NCI-H2171 (cell line): ENCODE results near the gene PAH.

Experiments
- DNase-seq: peaks from one replicate; lab custom pipeline; 2025; lab: John Stamatoyannopoulos, UW

Gene PAH

DNA sequence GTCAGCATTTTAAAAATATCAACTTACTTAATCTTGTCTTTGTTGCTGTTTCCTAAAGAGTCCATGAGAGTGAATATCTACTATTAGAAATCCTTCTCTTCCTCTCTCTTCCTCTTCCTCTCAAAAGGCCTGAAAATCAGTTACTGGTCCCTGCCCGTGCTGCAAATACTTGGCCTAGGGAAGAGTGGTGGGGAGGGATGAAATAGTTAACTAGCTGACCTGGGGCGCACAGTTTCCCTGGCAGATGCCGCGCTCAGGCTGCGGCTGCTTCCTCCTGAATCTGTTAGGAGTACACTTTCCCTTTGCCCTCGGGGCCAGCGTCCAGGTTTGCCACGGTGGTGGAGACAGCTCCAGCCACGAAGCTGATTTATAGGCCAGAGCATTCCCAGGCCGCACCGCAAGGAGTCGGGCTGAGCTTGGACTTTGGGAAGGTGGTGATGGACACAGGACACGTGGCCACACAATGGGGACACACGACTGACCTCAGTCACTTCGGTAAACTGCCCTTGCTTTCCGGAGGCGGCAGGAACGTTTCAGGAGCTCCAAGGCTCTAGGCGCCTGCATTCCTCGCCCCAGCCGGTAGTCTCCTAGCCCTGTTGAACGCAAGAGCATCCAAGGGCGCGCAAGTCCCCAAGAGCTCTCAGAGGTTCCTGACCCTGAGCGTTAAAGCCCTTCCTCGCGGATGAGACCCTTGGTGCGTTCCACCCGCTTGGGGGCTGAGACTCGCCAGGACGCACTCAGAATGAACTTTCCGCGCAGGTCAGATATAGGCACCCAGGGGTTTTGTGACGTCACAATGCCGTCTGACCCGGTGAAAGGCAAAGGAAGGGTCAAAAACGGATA lies 33.3 kb upstream of the PAH start:
- no peak for DNase-seq

DNA sequence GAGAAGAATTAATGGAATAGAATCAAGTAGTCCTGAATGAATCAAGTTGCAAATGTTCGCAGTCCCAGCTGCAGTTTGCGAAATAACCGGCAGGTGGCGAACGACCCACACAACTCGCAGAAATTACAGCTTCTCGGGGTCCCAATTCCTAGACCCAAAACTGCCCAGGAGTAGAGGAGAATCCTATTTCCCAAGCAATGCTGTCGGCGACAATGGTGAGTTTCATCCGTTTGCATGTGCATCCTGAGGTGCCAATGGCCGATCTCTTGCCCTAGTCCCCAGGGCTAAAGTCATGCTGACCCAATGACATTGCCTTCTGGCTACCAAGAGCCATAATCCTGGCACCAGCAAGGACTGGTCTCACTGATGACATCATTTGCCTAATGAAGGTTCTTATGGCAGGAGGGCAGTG lies 31.9 kb upstream of the PAH start:
- peak; percentile 10 for DNase-seq

DNA sequence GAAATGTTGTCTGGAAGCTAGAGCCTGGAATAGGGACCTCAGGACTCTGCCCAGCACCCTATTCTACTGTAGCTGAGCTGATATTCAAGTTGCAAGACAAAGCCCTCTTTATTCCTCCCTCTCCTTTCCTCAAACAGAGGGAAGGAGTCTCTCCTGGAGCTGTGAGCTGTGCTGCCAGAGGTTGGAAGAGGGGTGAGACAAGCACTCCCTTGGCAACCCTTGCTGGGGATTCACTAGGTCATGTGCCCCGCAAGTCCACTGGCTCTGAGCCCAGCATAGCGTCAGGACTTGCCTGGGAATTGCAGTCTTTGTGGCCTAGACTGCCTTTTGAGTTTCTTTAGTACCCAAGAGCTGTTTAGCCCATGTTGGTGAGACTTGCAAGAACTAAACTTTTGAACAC lies 29.0 kb upstream of the PAH start:
- no peak for DNase-seq

DNA sequence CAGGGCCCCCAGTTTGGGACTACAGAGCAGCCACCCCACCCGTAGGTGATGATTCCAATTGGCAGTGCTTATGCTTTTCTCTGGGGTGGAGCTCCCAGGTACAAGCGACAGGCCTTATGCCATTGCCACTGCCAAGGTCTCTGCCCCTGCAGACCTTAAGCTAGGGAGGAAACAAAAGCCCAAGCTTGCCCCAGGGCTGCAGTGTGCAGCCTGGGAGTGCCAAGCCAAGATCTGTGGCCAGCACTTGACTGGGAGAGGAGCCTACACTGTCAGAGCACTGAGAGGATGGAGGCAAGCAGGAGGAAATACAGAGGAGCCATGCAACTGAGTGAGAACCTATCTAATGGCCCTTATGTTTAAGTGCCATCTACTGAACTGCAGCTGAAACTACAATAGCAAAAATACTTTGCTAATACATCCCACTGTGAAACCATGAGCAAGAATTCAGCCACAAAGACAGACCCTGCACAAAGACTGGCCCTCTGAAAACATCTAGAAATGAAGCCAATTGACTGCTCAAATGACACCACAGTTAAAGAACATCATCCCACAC lies 22.7 kb upstream of the PAH start:
- DNase-seq: no peak

DNA sequence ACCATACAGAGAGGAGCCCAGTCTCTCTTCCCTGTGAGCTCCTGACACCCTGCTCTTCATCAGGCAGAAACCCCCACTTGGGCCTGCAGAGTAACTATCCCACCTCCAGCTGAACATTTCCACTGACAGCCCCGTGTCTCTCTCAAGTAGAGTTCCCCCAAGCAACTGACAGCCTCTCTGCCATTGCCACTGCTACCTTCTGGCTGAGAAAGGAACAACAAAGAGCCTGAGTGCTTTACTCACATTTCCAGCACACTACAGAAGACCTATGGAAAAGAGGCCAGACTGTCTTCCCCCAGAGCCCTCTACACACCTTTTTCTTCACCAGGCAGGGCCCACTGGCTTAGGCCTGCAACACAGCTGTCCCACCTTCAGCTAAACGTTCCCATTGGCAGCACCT lies 22.0 kb upstream of the PAH start:
- no peak for DNase-seq

DNA sequence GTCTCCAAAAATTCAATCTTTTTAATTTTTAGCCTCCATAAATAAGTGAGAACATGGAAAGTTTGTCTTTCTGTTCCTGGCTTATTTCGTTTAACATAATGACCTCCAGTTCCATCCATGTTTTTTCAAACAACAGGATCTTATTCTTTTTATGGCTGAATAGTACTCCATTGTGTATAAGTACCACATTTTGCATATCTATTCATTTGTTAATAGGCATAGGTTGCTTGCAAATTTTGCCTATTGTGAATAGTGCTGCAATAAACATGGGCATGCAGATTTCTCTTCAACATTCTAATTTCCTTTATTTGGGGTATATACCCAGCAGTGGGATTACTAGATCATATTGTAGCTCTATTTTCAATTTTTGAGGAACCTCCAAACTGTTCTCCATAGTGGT lies 16.1 kb upstream of the PAH start:
- no peak for DNase-seq

DNA sequence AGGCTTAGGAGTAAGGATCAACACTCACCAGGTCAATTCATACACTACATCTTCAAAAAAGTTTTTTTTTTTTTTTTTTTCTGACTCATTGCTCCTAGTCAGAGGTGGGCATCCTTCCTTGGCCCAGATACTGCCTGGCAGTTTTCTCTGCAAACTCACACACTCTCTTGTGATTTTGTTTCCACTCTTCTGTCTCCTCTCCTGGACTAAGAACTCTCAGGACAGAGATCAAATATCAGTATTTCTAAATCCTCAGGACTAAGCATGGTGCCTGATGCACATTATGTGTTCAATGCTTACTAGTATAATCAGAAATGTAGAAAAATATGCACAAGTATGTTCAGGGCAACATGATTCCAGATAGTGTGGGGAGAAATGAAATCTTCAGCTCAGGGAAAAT lies 10.2 kb upstream of the PAH start:
- no peak for DNase-seq

DNA sequence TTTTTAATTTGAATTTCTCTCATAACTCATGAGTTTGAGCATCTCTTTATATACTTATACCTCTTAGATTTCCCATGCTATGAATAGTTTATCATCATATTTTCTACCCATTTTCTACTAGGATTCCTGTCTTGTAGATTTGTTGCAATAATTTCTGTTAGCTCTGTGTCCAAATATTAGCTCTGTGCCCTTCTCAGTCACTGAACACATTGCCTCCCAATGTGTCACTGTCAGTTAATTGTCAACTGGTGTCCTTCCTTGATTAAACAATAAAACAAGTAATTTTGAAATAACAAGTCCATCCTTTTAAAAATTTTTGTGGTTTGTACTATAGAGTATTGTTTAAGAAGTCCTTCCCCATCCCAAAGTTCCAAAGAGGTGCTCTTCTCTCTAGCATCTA lies 4.2 kb upstream of the PAH start:
- no peak for DNase-seq

DNA sequence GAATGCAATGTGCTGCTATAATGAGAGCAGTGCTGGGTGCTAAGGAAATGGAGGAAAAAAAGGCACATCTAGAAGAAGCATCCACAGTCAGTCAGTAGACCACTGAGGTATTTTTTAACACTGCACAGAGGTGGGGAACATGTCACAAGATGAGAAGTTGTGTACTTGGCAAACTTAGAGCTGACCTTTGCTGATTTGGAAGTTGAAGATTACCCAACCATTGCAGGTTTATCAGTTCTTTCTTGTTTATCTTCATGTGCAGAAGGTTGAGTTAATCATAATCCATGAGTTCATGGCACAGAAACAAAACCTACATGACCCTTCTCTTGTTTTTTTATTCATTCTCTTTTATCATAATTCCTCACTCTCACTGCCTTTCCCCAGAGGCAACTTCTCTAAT lies 3.2 kb upstream of the PAH start:
- no peak for DNase-seq

DNA sequence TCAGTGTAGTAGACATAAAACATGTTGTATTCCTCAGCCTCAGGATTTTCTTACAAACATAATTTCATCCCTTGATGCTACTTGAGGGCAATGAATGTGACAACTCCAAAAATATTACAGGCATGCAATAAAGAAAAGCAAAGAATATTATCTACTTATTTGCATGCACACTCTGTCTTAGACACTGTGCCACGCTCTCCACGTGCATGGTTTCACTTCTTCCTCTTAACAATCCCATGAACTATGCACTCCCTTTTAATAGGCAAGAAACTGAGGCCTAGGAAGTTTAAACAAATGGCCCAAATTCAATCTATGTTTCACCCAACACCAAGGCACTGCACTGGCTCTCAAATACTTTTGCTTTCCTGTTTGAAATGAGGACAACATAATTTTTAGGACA lies 1.8 kb upstream of the PAH start:
- no peak for DNase-seq

DNA sequence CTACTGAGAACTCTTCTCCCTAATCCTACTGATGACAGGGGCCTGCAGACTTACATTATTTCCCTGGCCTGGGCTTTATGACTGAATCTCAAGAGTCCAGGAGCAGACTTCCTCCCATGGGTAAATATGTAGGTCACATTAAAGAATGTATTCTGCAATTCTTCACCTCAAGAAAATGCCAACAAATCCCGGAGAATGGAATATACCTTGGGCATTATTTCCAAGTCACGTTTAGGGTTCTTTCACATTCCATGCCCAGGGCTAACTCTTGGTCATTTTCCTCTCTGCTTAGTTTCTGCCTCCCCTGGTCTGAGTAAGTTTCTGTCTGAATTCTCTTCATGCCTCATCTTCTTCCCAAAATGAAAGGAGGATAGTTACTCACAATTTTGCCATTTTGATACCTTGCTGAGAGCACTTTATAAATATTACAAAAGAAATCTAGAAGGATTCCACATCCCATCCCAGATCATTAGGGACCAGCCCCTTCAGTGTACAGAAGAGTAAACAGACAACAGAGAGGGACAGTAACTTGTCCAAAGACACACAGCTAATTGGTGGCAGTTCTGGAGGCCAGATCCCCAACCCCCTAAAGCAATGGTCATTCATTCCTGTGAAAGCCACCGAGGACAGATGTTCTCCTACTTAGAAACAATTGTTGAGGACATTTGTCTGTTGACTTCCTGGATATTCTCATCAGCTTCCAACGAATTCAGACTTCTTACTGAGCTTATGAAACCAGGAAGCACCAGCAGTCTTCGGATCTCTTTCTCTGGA lies 605 bp downstream of the PAH start:
- DNase-seq: no peak

DNA sequence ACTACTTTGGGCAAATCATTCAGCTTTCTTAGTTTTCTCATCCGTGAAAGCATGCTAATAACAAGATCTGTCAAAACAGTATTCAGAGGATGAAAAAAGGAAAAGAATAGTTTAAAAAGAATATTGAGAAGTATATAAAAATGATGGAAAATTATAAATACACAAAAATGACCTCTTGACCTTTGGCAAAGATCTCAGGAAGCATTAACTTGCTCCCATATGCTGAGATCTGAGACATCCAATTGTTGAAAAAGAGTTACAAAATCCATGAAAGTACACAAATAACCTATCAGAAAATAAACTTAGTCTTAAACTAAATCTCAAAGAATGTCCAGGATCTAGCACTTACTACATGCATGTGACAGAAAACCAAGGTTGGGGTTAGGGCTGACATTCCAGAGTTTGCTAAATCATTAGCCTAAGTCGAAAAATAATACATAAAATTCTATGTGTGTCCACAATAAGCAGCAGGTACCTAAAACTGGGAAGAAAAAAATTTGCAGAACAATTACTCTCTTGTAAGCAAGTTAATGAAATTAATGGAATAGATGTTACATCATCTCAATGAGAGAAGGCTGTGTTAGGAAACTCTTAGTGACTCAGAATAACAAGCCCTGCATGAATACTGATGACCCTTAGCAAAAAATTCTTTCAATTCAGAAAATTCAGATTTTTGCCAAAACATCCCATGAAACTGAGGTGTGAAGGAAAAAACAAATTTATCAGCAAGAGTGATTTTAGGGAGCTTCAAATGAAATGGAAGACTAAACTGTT lies 3.4 kb downstream of the PAH start:
- DNase-seq: no peak

DNA sequence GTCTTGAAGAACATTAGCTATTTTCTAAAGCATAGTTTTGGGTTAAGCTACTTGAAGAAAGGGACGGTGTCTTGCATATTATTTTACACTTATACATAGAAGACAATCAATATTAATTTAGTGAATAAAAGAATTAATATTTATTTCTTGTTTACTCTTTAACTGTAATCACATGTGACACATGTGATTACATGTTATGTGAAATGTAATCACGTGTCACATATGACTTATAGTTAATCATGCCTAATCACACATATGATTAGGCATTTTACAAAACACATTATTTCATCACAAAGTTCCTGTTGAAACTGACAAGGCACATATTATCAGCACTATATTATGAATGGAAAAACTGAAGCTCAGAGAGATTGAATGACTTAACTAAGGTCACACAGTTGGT lies 4.8 kb downstream of the PAH start:
- DNase-seq: no peak

DNA sequence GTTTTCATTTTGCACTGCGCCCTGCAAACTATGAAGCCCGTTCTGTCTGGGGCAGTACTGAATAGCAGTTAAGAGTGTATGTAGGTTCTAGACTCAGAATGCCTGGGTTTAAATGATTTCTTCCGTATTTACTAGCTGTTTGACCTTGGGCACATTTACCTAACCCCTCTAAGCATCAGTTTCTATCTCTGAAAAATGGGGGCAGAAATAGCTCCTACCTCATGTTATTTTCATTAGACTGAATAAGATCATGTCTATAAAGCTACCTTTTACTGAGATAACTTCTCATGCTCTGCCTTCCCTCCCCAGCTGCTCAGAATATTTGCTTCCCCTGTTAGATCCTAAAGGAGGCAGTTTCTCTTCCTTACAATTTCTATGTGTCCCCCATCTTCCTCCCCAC lies 5.7 kb downstream of the PAH start:
- no peak for DNase-seq

DNA sequence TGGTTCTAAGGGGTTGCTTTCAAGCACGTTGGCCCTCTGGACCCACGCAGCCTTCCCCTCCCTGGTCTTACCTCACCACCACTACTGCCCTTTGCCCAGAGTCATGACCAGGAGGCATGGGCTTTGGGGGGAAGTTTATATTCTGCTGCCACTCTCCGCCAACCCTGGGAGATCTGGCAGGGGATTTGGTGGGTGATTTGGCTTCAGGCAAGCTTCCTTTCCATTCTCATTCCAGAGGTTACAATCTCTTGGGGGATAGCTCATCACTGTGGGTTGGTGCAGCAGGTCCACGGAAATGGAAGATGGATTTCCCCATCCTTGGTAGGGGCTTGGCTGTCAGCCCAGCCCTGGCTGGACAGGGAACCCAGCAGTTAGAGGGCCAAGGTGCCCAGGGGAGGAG lies 6.3 kb downstream of the PAH start:
- no peak for DNase-seq

DNA sequence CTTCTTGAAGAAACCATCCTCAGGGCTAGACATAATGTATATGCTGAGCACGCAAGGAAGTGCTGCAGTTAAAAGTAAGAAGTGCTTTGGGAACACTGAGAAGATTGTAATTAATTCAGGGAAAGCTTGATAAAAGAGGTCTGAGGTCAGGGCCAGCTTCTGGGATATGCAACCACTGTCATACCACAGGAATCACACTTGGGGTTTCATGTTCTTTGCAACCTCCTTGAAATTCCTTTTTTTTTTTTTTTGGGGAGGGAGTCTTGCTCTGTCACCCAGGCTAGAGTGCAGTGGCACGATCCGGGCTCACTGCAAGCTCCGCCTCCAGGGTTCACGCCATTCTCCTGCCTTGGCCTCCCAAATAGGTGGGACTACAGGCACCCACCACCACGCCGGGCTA lies 6.9 kb downstream of the PAH start:
- no peak for DNase-seq

DNA sequence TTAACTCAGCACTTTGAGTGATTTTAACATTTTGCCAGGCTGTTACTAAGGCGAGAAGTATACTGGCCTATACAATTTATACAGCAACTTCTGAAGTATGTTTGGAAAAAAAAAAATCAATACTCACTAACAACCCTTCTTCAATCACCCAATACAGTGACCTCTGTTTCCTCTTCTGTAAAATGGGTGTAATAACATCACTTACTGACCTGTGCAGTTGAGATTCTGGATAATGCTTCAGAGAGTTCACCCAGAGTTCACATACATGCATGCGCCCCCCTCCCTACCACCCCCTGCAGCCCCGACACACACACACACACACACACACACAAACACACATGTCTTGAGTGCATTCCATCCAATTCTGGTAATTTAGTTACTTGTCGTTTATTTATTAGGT lies 9.1 kb downstream of the PAH start:
- DNase-seq: no peak

DNA sequence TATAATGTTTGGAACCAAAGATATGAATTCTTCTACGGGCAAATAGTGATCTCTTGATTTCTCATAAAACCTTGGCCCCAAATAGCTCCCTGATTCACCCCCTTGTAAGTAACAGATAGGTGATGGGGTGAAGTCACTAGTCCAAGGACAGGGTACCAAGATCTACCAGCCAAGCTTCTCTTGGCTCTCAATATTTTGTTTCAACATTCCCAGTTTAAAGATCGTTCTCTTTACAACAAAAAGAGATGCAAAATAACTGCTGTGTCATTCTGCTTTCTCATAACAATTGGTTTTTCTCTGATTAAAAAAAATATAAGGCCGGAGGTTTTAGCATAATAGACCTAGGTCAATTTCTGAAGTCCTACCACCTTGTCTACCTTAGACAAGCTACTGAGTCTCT lies 11.8 kb downstream of the PAH start:
- DNase-seq: no peak

DNA sequence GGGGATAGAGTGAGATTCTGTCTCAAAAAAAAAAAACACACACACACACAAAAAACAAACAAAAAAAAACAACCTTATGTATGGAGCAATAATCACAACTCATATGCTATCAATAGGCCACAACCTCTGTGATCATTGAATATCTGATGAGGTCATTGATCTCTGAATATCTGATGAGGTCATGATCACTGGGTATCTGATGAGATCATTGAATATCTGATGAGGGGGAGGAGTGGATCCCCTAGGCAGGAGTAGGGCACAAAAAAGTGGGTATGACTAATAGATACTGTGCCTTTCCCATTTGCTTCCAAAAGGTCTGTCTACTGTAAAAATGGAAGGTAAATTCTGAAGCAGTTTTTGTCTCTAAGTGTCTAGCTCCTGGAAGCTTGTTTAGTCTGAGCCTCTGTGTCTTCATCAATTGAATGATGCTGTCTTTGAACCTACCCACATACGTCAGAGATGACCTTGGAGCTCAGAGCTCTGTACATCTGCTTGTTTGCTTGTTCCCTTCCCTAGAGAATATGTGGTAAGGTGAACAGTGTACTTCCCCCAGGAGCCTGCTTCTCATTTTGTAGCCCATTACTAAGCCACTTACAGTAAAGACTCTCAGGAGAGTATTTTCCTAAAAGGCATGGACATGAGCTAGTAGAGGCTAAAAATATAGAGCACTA lies 13.6 kb downstream of the PAH start:
- peak; percentile 45 for DNase-seq

DNA sequence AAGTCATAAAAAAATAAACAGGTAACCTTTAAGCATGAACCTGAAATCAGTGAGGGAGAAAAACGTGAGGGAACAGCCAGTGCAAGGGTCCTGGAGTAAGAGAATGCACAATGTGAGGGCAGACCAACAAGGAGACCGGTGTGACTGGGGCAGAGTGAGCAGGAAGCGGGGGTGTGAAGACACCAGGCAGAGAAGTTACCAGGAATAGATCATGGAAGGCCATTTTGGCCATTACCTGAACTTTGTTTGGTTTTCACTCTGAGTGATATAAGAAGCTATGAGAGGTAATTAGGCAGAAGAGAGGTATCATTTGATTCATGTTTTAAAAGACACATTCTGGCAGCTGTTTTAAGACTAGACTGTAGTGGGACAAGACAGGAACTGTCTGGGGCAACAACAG lies 15.0 kb downstream of the PAH start:
- no peak for DNase-seq

DNA sequence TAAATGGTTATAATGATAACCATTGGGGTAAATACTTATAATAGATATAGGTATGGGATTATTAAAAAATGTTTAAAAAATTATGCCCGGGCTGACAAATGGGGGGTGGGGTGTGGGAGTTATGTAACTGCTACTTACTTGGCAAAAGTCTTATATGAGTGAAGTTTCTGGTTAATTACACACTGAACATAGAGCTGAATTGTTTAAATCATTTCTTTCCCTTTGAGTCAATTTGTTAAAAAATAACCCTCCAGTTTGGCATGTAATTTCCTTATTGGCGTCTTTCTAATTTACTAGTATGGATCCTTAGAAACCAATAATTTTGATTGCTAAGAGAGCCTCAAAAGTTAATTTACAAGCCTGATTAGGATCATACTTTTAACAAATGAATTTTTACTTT lies 16.7 kb downstream of the PAH start:
- DNase-seq: no peak

DNA sequence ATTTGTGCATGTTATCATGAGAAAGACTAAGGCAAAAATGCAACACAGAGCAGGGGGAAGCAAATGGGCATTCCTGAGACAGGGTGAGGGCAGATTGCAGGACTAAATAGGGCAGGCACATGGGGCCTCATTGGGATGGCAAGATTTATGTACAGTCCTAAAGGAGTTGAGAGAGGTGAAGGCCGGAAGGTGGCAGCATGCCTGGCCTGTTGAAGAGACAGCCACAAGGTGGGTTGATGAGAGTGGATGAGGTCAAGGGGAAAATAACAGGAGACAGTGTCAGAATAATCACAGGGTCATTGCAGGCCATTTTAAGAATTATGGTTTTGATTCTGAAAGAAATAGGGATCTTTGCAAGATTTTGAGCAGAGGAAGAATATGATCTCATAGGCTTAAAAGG lies 21.0 kb downstream of the PAH start:
- DNase-seq: no peak
